ENCODE results near the gene AGAP3.
A peak's percentile ranks its signal among the peaks of the same experiment; 100 is the strongest.

The AGAP3 gene

DNA sequence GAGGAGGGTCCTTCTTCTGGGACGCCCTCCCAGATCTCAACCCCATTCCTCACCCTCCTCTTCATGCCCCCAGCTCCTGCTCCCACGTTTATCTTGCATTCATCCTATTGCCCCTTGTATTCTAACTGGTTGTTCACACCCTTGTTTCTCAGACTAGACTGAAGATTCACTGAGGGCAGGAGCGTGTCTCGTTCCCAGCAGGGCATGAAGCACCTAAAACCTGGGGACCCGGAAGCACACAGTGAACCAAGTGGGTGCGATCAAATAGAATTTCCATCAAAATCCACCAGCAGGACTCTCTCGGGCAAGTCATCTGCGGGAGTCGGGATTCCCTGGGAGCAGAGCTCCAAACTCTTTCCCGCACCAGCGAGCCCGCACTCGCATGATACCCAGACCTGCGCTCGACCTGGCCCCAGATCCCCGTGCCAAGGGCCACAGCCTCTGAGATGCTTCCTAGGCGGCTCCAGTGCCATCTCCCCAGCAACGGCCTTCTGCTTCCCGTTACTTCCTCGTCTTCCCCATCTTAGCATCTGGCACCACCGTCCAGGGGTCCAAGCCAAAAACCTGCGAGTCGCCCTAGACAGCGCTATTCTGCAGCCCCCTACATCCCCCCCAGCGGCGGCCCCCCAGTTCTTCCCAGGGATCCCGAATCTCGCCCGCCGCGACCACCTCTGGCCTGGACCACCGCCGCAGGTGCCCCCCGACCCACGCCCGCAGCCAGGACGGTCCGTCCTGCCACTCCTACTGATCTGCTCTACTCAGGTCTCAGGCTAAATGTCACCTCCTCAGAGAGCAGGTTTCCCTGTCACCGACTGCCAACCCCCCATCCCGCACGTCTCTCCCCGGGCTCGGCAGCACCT, 87.3 kb downstream of the AGAP3 start:
- DNase-seq: no peak
- H3K4me3 Mint-ChIP-seq: no peak overlapping the region
- H3K4me1 Mint-ChIP-seq: peaks cover 6% of the 10 kb centered on the region
- no peaks in the 10 kb centered on the region for H3K36me3 Mint-ChIP-seq
- H3K9me3 Mint-ChIP-seq: no peaks in the 10 kb centered on the region
- CTCF ChIA-PET: no interaction called here
- peaks cover 92% of the 10 kb centered on the region for H3K27me3 Mint-ChIP-seq
- no peak overlapping the region for H3K27ac Mint-ChIP-seq

- Mint-ChIP-seq H3K27me3 (peaks cover 92% of the 10 kb centered on the region), H3K4me3 (no peak overlapping the region), H3K27ac (no peak overlapping the region), H3K36me3 (no peaks in the 10 kb centered on the region), H3K9me3 (no peaks in the 10 kb centered on the region), H3K4me1 (peaks cover 5% of the 10 kb centered on the region)
- CTCF ChIA-PET: no interaction called here
- no peak for DNase-seq
Measured at GRCh38 chr7:151174246-151175046, 88.2 kb downstream of the AGAP3 start.

DNA sequence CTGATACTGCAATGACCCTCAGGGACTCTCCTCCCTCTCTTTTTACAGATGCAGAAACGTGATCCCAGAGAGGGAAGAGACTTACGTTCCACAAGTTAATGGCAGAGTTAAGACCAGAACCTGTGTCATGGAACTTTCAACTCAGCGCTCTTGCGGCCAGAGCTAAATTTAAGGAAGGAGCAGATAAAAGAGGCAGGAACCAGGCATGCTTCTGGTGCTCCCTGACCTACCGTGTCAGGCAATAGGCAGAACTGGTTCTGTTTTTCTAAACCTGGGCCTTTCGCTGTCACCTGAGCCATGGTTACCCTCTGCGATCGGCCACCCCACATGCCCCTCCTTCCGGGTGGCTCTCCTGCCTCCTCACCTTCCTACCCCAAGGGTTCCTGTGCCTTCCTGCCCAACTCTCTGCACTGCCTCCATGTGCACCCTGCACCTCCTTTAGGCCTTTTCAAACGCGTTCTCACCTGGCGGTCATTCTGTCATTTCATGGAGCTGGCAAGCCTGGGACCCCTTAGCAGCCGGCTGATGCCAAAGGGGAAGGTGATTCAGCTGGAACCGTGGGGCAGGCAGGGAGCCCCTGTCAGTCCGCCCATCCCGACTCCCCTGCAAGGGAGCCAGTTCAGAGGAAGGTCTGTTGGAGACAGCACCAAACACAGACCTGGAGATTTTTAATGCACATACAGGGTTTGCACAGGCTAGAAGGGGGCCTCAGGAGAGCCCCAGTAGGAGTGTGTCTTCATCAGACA, 88.9 kb downstream of the AGAP3 start:
- H3K27ac Mint-ChIP-seq: no peak overlapping the region
- H3K9me3 Mint-ChIP-seq: no peaks in the 10 kb centered on the region
- H3K4me3 Mint-ChIP-seq: no peak overlapping the region
- H3K4me1 Mint-ChIP-seq: peaks cover 5% of the 10 kb centered on the region
- DNase-seq: no peak
- peaks cover 88% of the 10 kb centered on the region for H3K27me3 Mint-ChIP-seq
- no peaks in the 10 kb centered on the region for H3K36me3 Mint-ChIP-seq
- CTCF ChIA-PET: interaction anchor here (1.3 kb wide), 1 partner anchor 72 kb away, joined by 3 read pairs; no protein-coding TSS in a partner anchor

- Mint-ChIP-seq H3K4me3 (no peak overlapping the region), H3K27me3 (peaks cover 82% of the 10 kb centered on the region), H3K36me3 (no peaks in the 10 kb centered on the region), H3K9me3 (no peaks in the 10 kb centered on the region), H3K27ac (no peak overlapping the region), H3K4me1 (peaks cover 5% of the 10 kb centered on the region)
- CTCF ChIA-PET: interaction anchor here (0.9 to 1.4 kb wide), 3 partner anchors 14 to 71 kb away, joined by 3 to 4 read pairs (median 3); no protein-coding TSS in a partner anchor
- DNase-seq: no peak
Measured at GRCh38 chr7:151175793-151176311, 89.6 kb downstream of the AGAP3 start.

- no peak overlapping the region for H3K4me3 Mint-ChIP-seq
- H3K27ac Mint-ChIP-seq: no peak overlapping the region
- peaks cover 76% of the 10 kb centered on the region for H3K27me3 Mint-ChIP-seq
- no peaks in the 10 kb centered on the region for H3K9me3 Mint-ChIP-seq
- no peak for DNase-seq
- CTCF ChIA-PET: interaction anchor here (0.9 to 1.4 kb wide), 3 partner anchors 14 to 71 kb away, joined by 3 to 4 read pairs (median 3); no protein-coding TSS in a partner anchor
- peaks cover 5% of the 10 kb centered on the region for H3K4me1 Mint-ChIP-seq
- no peaks in the 10 kb centered on the region for H3K36me3 Mint-ChIP-seq
Measured at GRCh38 chr7:151176401-151176800, 90.1 kb downstream of the AGAP3 start.

- Mint-ChIP-seq H3K27ac (no peak overlapping the region), H3K4me3 (no peak overlapping the region), H3K4me1 (peaks cover 5% of the 10 kb centered on the region), H3K27me3 (peaks cover 71% of the 10 kb centered on the region), H3K36me3 (no peaks in the 10 kb centered on the region), H3K9me3 (no peaks in the 10 kb centered on the region)
- no peak for DNase-seq
- CTCF ChIA-PET: interaction anchor here (1.1 to 1.4 kb wide), 3 partner anchors 13 to 53 kb away, joined by 3 read pairs; no protein-coding TSS in a partner anchor
Measured at GRCh38 chr7:151177310-151177709, 91.0 kb downstream of the AGAP3 start.

DNA sequence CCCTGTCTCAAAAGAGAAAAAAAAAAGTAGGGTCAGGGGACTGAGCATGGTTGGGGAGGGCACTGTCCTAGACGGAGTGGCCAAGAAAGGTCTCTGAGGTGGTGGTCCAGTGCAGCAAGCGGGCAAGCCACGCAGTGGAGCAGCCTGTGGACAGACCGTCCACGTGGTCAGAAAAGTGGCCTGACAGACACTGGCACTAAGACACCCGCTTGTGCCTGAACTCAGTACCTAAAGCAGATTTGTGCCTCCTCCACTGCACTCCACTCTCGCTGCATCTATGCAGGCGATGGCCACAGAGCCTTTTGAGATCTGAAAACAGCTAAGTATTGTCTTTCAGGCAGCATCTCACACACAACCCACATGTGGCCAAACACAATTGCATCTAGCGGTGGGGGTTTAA, 92.0 kb downstream of the AGAP3 start:
- CTCF ChIA-PET: interaction anchor here (0.8 to 1.4 kb wide), 2 partner anchors 51 to 865 kb away, joined by 3 to 4 read pairs; no protein-coding TSS in a partner anchor
- DNase-seq: no peak
- Mint-ChIP-seq H3K27me3 (peaks cover 62% of the 10 kb centered on the region), H3K36me3 (no peaks in the 10 kb centered on the region), H3K27ac (no peak overlapping the region), H3K9me3 (no peaks in the 10 kb centered on the region), H3K4me1 (no peaks in the 10 kb centered on the region), H3K4me3 (no peak overlapping the region)

DNA sequence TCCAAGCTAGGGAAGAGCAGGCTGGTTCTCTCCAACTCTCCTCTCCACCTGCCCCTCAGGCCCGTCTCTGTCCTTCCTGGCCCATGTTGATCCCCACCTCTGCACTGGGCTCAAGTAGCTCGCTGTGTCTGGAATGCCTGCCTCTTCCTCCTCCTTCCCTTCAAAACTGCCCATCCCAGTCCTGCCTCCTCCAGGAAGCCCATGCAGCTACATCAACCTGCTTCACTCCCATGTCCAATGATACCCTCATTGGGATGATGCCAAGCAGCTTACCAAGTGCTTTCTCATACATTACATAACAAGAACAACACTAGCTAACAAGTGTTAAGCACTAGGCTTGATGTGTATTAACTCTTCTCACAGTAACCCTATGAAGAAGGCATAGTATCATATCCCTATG, 92.6 kb downstream of the AGAP3 start:
- Mint-ChIP-seq H3K4me3 (no peak overlapping the region), H3K36me3 (no peaks in the 10 kb centered on the region), H3K4me1 (no peaks in the 10 kb centered on the region), H3K9me3 (no peaks in the 10 kb centered on the region), H3K27ac (no peak overlapping the region), H3K27me3 (peaks cover 56% of the 10 kb centered on the region)
- DNase-seq: no peak
- CTCF ChIA-PET: interaction anchor here (0.8 to 1.6 kb wide), 3 partner anchors 9 to 865 kb away, joined by 3 to 9 read pairs (median 4); no protein-coding TSS in a partner anchor

GRCh38 chr7:151179287-151179860, 93.1 kb downstream of the AGAP3 start:
- H3K4me3 Mint-ChIP-seq: no peak overlapping the region
- DNase-seq: no peak
- H3K4me1 Mint-ChIP-seq: no peaks in the 10 kb centered on the region
- H3K27ac Mint-ChIP-seq: no peak overlapping the region
- CTCF ChIA-PET: interaction anchor here (0.8 to 1.6 kb wide), 3 partner anchors 10 to 866 kb away, joined by 3 to 9 read pairs (median 4); no protein-coding TSS in a partner anchor
- no peaks in the 10 kb centered on the region for H3K36me3 Mint-ChIP-seq
- peaks cover 53% of the 10 kb centered on the region for H3K27me3 Mint-ChIP-seq
- no peaks in the 10 kb centered on the region for H3K9me3 Mint-ChIP-seq

DNA sequence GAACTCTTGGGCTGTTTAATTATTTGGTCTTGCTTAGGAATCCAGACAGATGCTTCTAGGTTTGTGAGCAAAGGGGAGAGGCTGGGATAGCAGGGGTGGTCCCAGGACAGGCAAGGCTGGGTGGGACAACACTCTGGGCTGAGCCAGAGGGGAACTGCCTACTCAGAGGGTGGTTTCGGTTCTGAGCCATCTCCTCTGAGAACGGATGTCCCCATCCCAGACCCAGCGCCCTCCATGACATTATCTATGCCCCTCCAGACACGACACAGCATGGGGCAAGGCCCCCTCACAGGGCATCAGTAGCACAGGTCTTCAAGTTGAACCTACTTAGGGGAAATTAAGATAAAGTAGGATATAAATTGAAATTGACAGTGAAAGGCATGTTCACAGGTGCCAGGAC, 93.7 kb downstream of the AGAP3 start:
- Mint-ChIP-seq H3K27ac (no peak overlapping the region), H3K36me3 (no peaks in the 10 kb centered on the region), H3K4me3 (no peak overlapping the region), H3K9me3 (no peaks in the 10 kb centered on the region), H3K4me1 (no peaks in the 10 kb centered on the region), H3K27me3 (peaks cover 47% of the 10 kb centered on the region)
- CTCF ChIA-PET: interaction anchor here (1.6 kb wide), 1 partner anchor 10 kb away, joined by 9 read pairs; no protein-coding TSS in a partner anchor
- no peak for DNase-seq

GRCh38 chr7:151181011-151181431, 94.7 kb downstream of the AGAP3 start:
- no peaks in the 10 kb centered on the region for H3K36me3 Mint-ChIP-seq
- no peak overlapping the region for H3K27ac Mint-ChIP-seq
- peak; percentile 8 for DNase-seq
- no peaks in the 10 kb centered on the region for H3K9me3 Mint-ChIP-seq
- no peaks in the 10 kb centered on the region for H3K4me1 Mint-ChIP-seq
- peaks cover 36% of the 10 kb centered on the region for H3K27me3 Mint-ChIP-seq
- no peak overlapping the region for H3K4me3 Mint-ChIP-seq
- CTCF ChIA-PET: interaction anchor here (2.6 kb wide), 1 partner anchor 11 kb away, joined by 10 read pairs; no protein-coding TSS in a partner anchor

GRCh38 chr7:151185762-151186639, 99.7 kb downstream of the AGAP3 start:
- peaks cover 21% of the 10 kb centered on the region for H3K27me3 Mint-ChIP-seq
- DNase-seq: no peak
- H3K36me3 Mint-ChIP-seq: no peaks in the 10 kb centered on the region
- no peaks in the 10 kb centered on the region for H3K4me1 Mint-ChIP-seq
- no peak overlapping the region for H3K27ac Mint-ChIP-seq
- H3K9me3 Mint-ChIP-seq: no peaks in the 10 kb centered on the region
- H3K4me3 Mint-ChIP-seq: no peak overlapping the region
- CTCF ChIA-PET: no interaction called here

Data from activated naive CD4-positive, alpha-beta T cell treated with anti-CD3 and anti-CD28 coated beads, Interleukin-2, amount 10 ng/mL, durations not matched to agents 7 days and 5 days (primary cell).